Measurements from ENCODE around the gene CACNA1F.

GRCh38 chrX:49187526-49187925, 45.6 kb downstream of the CACNA1F start:
- TF ChIP-seq CTCF (IDR thresholded peaks at IDR 0.05; ENCODE audit: insufficient read depth, low read length) (no peak), POLR2AphosphoS5 (IDR thresholded peaks at IDR 0.05; ENCODE audit: low read depth) (no peak), REST (IDR thresholded peaks at IDR 0.05; ENCODE audit: insufficient replicate concordance, low read depth) (no peak)

Measured in HL-60 (cell line).